Endothelial cell of umbilical vein (primary cell): ENCODE data around the gene GOLGA2. TPM values are rescaled to one million over a fixed set of nuclear protein-coding genes. Genes with fewer than 3 reads are reported as not detected.

Experiments
- BruUV-seq: library from RNA; stranded (reverse); fragments of 400-500 nt; replicated peaks from 2 replicates; lab custom pipeline; 2021; lab: Mats Ljungman, UMichigan
- CTCF ChIA-PET: fragments of 300-600, 350-600 bp; sonication (Branson Sonifier 250); formaldehyde crosslinking; loops from one replicate; lab custom pipeline; 2021; ENCODE audit warnings: antibody characterized with exemption, inconsistent platforms; lab: Charles Lee
- POLR2A ChIA-PET: fragments of 300-600, 350-600 bp; sonication (Branson Sonifier 250); formaldehyde crosslinking; loops from one replicate; lab custom pipeline; 2021; ENCODE audit warnings: antibody characterized with exemption, inconsistent platforms; lab: Charles Lee
- DNase-seq: peaks from one replicate; pipeline ENCODE4 v3.0.0-alpha.2; 2011; ENCODE audit warnings: low read depth, low spot score
- FAIRE-seq: peaks from 2 replicates; lab custom pipeline; 2011; peaks lifted over from hg19 to GRCh38; lab: Jason Lieb, UNC
- H2AFZ ChIP-seq: 2 replicates; pipeline ENCODE4 v1.6.0; 2012; ENCODE audit warnings: low read depth, low read length, control low read depth, inconsistent platforms
- H3K27ac ChIP-seq: 2 replicates; pipeline ENCODE4 v1.5.1; 2011; ENCODE audit warnings: low read depth, mild to moderate bottlenecking, control low read depth, low read length, moderate library complexity; ENCODE audit not compliant: insufficient read depth
- H3K27me3 ChIP-seq, 2 experiments: 2 replicates each; pipeline versions ENCODE4 v1.6.0 to v1.6.1; 2011; ENCODE audit warnings: low read length in 2 of 2, mixed read lengths in 1 of 2; ENCODE audit not compliant: control insufficient read depth in 2 of 2, insufficient read depth in 2 of 2
- H3K36me3 ChIP-seq, 2 experiments: 2 replicates in 1 of 2; 3 replicates in 1 of 2; pipeline ENCODE4 v1.5.1; 2011; ENCODE audit warnings: low read length in 2 of 2, mild to moderate bottlenecking in 1 of 2, moderate library complexity in 1 of 2; ENCODE audit not compliant: control insufficient read depth in 2 of 2, insufficient read depth in 2 of 2; ENCODE audit errors: extremely low read depth in 1 of 2
- H3K4me1 ChIP-seq: 3 replicates; pipeline ENCODE4 v1.5.1; 2011; ENCODE audit warnings: mild to moderate bottlenecking, low read length; ENCODE audit not compliant: control insufficient read depth, insufficient read depth; ENCODE audit errors: extremely low read depth
- H3K4me2 ChIP-seq: 2 replicates; pipeline ENCODE4 v1.6.1; 2011; ENCODE audit warnings: low read length, control low read depth, mixed read lengths; ENCODE audit not compliant: insufficient read depth
- H3K4me3 ChIP-seq, 3 experiments: fragments of 200-600 bp in 1 of 3; sonication (generic), shearing (Covaris generic) in 1 of 3; replicated peaks in 1 of 3; 2 replicates each; pipeline ENCODE4 v1.5.1; 2011 to 2016; ENCODE audit warnings: control low read depth in 3 of 3, low read length in 3 of 3, mild to moderate bottlenecking in 2 of 3, inconsistent platforms in 1 of 3, low read depth in 1 of 3, moderate library complexity in 1 of 3; ENCODE audit not compliant: insufficient read depth in 1 of 3
- H3K79me2 ChIP-seq: 2 replicates; pipeline ENCODE4 v1.6.0; 2012; ENCODE audit warnings: low read length, inconsistent platforms; ENCODE audit not compliant: control insufficient read depth, insufficient read depth
- H3K9ac ChIP-seq: replicated peaks from 2 replicates; pipeline ENCODE3; 2011; ENCODE audit warnings: low read length, control low read depth; ENCODE audit not compliant: insufficient read depth; ENCODE audit errors: extremely low read depth
- H3K9me1 ChIP-seq: replicated peaks from 3 replicates; pipeline ENCODE4 v1.6.0; 2011; ENCODE audit warnings: mild to moderate bottlenecking, low read length; ENCODE audit not compliant: control insufficient read depth, insufficient read depth; ENCODE audit errors: extremely low read depth
- H3K9me3 ChIP-seq: replicated peaks from 2 replicates; pipeline ENCODE4 v1.5.1; 2012; ENCODE audit warnings: low read length, inconsistent platforms; ENCODE audit not compliant: control insufficient read depth, insufficient read depth
- H4K20me1 ChIP-seq: replicated peaks from 2 replicates; pipeline ENCODE3; 2011; ENCODE audit warnings: mild to moderate bottlenecking, low read length; ENCODE audit not compliant: control insufficient read depth, insufficient read depth; ENCODE audit errors: extremely low read depth
- CTCF ChIP-seq, 2 donors: IDR thresholded peaks; 1 replicate in 1 of 2; 2 replicates in 1 of 2; pipeline ENCODE4 v1.5.1; 2011; ENCODE audit warnings: low read length in 2 of 2, mild to moderate bottlenecking in 2 of 2, moderate library complexity in 2 of 2, control low read depth in 1 of 2, inconsistent platforms in 1 of 2, low read depth in 1 of 2; ENCODE audit not compliant: insufficient read depth in 1 of 2; ENCODE audit errors: extremely low read depth in 1 of 2
- EZH2 ChIP-seq: IDR thresholded peaks from 2 replicates; pipeline ENCODE4 v1.6.1; 2012; ENCODE audit warnings: borderline replicate concordance, low read depth, mild to moderate bottlenecking, moderate library complexity, low read length, inconsistent platforms; ENCODE audit not compliant: severe bottlenecking
- FOS ChIP-seq: IDR thresholded peaks from 2 replicates; pipeline ENCODE4 v1.6.1; 2011; ENCODE audit warnings: mild to moderate bottlenecking, low read length, moderate library complexity, borderline replicate concordance; ENCODE audit not compliant: insufficient read depth
- GATA2 ChIP-seq: IDR thresholded peaks from 2 replicates; pipeline ENCODE4 v1.7.0; 2011; ENCODE audit warnings: low read depth, mild to moderate bottlenecking, moderate library complexity, mixed read lengths, low read length; ENCODE audit not compliant: insufficient read length, insufficient read depth
- JUN ChIP-seq: IDR thresholded peaks from 2 replicates; pipeline ENCODE4 v1.6.1; 2011; ENCODE audit warnings: borderline replicate concordance, low read depth; ENCODE audit not compliant: insufficient read length, insufficient read depth
- MYC ChIP-seq: IDR thresholded peaks from one replicate; pipeline ENCODE4 v1.6.1; 2011; ENCODE audit warnings: mild to moderate bottlenecking, low read depth, low read length
- POLR2A ChIP-seq: IDR thresholded peaks from 2 replicates; pipeline ENCODE4 v1.6.1; 2012; ENCODE audit warnings: low read depth, mild to moderate bottlenecking, control low read depth, low read length
- POLR2AphosphoS5 ChIP-seq: IDR thresholded peaks from 2 replicates; pipeline ENCODE4 v1.6.1; 2012; ENCODE audit warnings: low read depth, mild to moderate bottlenecking, control low read depth, low read length, moderate library complexity; ENCODE audit not compliant: insufficient read depth
- dilution Hi-C: fragments of 300-500 bp; cut with MboI; formaldehyde crosslinking; loops from one replicate; pipeline ENCODE4 v1.15.0; 2019; ENCODE audit warnings: low sequenced_read_pairs; ENCODE audit not compliant: extremely low pct_ligation_motif_present
- intact Hi-C: fragments of 100-400 bp; cut with micrococcal nuclease; formaldehyde crosslinking; loops from one replicate; pipeline ENCODE4 v1.10.0; 2022
- polyA plus RNA-seq, 4 experiments: library from polyadenylated mRNA; depleted of rRNA in 3 of 4; stranded (reverse) in 3 of 4; unstranded in 1 of 4; fragments of >200 nt; gene quantifications; 2 replicates each; pipeline versions ENCODE4 v1.2.1 to v1.2.3, GENCODE V29; 2011 to 2012; ENCODE audit warnings: missing spikeins in 1 of 4
- total RNA-seq: library from RNA; stranded (reverse); gene quantifications from 2 replicates; pipeline ENCODE4 v1.2.3, GENCODE V29; 2021
- TF ChIP-seq, protein P1 (sequence below): IDR thresholded peaks from 2 replicates; pipeline ENCODE4 v1.6.1; 2011; ENCODE audit not compliant: insufficient read depth, insufficient read length

GOLGA2 gene
- total and polyA plus RNA-seq, 2 donors (not counting 3 experiments of a cell fraction or from before 2014, with no cell fraction given): 52.3 to 114 TPM

DNA sequence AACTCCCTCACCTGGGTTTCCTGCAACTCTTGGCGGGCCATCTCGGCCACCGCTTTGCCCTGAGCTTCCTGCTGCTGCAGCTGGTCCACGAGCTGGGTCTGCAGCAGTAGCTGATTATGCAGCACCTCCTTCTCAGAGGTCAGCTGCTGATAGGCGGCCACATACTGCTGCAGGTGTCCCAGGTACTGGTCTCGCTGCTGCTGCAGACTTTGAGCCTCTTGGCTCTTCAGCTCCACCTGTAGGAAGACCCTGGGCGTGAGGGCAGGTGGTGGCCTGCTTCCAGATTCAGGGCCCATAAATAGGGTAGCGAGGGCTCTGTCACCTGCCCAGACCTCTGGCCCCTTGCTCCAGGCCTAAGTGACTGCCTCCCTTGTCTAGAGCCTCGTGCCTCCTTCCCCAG lies 16.7 kb downstream of the GOLGA2 start:
- Histone ChIP-seq H3K9me3 (no peaks in the 10 kb centered on the region), H3K27ac (no peak overlapping the region), H3K9ac (no peak overlapping the region), H3K79me2 (no peaks in the 10 kb centered on the region), H3K9me1 (no peaks in the 10 kb centered on the region), H3K4me2 (no peak overlapping the region), H3K4me3 (no peak overlapping the region), H3K36me3 (peaks cover 6 to 54% of the 10 kb centered on the region in 2 experiments), H3K4me1 (no peaks in the 10 kb centered on the region), H3K27me3 (no peaks in the 10 kb centered on the region), H2AFZ (no peak overlapping the region), H4K20me1 (no peaks in the 10 kb centered on the region)
- dilution Hi-C loops: no loop called here
- DNase-seq (no peak), FAIRE-seq (no peak)
- intact Hi-C loops: no loop called here
- ChIA-PET POLR2A (no interaction called here), CTCF (no interaction called here)
- no TSS peak for BruUV-seq
- TF ChIP-seq MYC: no peak
- no peak for TF ChIP-seq POLR2AphosphoS5
- TF ChIP-seq CTCF (IDR thresholded peaks at IDR 0.05; ENCODE audit: extremely low read depth in 1 of 2, insufficient read depth in 1 of 2, low read depth in 1 of 2, low read length in 2 of 2): no peak
- no peak for TF ChIP-seq FOS
- no peak for TF ChIP-seq POLR2A

DNA sequence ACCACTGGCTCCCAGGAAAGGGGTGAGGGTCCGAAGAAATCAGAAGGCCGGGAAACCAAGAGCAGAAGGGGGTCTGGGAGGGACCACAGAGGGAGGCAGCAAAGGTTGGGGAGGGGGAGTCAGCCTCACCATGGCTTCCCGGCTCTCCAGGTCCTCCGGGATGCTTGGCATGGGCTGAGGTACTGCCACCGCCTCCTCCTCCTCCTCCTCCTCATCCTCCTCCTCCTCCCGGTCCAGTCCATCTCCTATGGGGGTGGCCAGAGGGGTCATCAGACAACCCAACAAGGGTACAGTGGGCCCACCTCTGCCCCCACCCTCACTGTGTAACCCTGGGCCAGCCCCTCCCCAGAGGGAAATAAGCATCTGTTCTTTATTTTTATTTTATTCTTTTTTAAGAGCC lies 17.5 kb downstream of the GOLGA2 start:
- Histone ChIP-seq H3K4me1 (no peaks in the 10 kb centered on the region), H3K27ac (no peak overlapping the region), H3K4me2 (no peak overlapping the region), H4K20me1 (no peaks in the 10 kb centered on the region), H3K9me3 (no peaks in the 10 kb centered on the region), H3K9ac (no peak overlapping the region), H3K79me2 (no peaks in the 10 kb centered on the region), H3K9me1 (no peaks in the 10 kb centered on the region), H3K4me3 (no peak overlapping the region), H3K27me3 (no peaks in the 10 kb centered on the region), H3K36me3 (peaks cover 6 to 54% of the 10 kb centered on the region in 2 experiments), H2AFZ (no peak overlapping the region)
- CTCF ChIA-PET: interaction anchor here (1.3 kb wide), 1 partner anchor 83 kb away, joined by 5 read pairs; no protein-coding TSS in a partner anchor
- BruUV-seq: no TSS peak
- TF ChIP-seq FOS (no peak), MYC (no peak), GATA2 (no peak), POLR2A (no peak), JUN (no peak), CTCF (IDR thresholded peaks at IDR 0.05; ENCODE audit: extremely low read depth in 1 of 2, insufficient read depth in 1 of 2, low read depth in 1 of 2, low read length in 2 of 2) (no peak), EZH2 (no peak), POLR2AphosphoS5 (no peak)
- TF ChIP-seq, protein P1, sequence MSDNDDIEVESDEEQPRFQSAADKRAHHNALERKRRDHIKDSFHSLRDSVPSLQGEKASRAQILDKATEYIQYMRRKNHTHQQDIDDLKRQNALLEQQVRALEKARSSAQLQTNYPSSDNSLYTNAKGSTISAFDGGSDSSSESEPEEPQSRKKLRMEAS: no peak
- dilution Hi-C loops (no loop called here), intact Hi-C loops (no loop called here)
- FAIRE-seq (no peak), DNase-seq (no peak)
- POLR2A ChIA-PET: no interaction called here
